HFF-Myc (cell line): Measurements from ENCODE around the gene CASP10.

Source experiments
- DNase-seq: peaks from one replicate; pipeline ENCODE4 v3.0.0-alpha.2; 2011; ENCODE audit warnings: low read depth; ENCODE audit errors: extremely low read depth
- H3K4me3 ChIP-seq: replicated peaks from 2 replicates; pipeline ENCODE4 v1.5.1; 2011; ENCODE audit warnings: low read depth, mild to moderate bottlenecking, control low read depth, low read length
- TF ChIP-seq, protein P1 (sequence below): IDR thresholded peaks from 2 replicates; pipeline ENCODE4 v1.5.1; 2012; ENCODE audit warnings: mild to moderate bottlenecking, low read depth, low read length, control low read depth; ENCODE audit errors: missing control alignments

CASP10 gene

GRCh38 chr2:201244829-201245228, 61.9 kb downstream of the CASP10 start:
- TF ChIP-seq, protein P1, sequence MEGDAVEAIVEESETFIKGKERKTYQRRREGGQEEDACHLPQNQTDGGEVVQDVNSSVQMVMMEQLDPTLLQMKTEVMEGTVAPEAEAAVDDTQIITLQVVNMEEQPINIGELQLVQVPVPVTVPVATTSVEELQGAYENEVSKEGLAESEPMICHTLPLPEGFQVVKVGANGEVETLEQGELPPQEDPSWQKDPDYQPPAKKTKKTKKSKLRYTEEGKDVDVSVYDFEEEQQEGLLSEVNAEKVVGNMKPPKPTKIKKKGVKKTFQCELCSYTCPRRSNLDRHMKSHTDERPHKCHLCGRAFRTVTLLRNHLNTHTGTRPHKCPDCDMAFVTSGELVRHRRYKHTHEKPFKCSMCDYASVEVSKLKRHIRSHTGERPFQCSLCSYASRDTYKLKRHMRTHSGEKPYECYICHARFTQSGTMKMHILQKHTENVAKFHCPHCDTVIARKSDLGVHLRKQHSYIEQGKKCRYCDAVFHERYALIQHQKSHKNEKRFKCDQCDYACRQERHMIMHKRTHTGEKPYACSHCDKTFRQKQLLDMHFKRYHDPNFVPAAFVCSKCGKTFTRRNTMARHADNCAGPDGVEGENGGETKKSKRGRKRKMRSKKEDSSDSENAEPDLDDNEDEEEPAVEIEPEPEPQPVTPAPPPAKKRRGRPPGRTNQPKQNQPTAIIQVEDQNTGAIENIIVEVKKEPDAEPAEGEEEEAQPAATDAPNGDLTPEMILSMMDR: no peak
- no peak for DNase-seq
- H3K4me3 ChIP-seq: no peak overlapping the region

DNA sequence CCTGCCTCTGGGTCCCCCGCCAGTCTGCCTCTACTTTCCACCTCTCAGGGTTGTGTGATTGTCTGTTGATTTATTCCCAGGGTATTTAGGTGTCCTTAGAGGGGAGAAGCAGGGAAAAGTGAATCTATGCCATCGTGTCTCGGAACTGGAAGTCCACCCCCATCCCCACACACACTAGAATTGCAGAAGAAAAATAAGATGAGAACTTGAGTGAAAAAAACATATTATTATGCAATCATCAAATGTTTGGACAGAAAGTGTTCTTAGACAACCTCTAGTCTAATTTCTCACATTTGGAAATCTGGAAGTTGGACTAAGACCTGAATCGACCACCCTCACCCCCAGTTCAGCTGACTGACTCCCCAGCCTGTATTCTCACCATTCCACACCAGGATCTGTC, 63.3 kb downstream of the CASP10 start:
- TF ChIP-seq, protein P1: no peak
- DNase-seq: no peak
- no peak overlapping the region for H3K4me3 ChIP-seq

DNA sequence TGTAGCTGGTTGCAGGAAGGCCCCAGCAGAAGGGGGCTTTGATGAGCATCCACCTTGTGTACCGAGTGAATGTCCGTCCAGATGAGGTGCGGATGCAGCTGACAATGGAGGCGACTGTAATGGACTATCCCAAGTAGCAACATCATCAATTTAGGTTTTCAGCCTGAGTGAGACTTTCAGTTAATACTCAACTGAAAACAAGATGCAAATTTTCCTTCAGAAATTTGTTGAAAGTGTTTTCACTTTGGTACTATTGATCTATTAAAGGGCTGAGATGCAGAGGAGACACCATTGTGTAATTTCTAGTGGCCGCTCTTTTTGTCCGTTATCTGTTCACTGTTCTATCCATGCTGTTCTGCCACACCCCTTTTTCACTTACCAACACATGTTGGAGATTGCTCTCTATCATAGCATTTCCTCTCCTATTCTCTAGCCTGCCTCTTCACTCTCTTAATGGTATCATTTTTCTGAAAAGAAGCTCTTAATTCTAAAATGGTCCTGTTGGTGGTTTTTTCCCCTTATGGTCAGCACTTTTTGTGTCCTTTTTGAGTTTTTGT, 65.4 kb downstream of the CASP10 start:
- no peak overlapping the region for H3K4me3 ChIP-seq
- DNase-seq: no peak
- TF ChIP-seq, protein P1: no peak

- TF ChIP-seq, protein P1: no peak
- no peak overlapping the region for H3K4me3 ChIP-seq
- no peak for DNase-seq
Measured at GRCh38 chr2:201249889-201250288, 66.9 kb downstream of the CASP10 start.

- TF ChIP-seq, protein P1: no peak
- no peak for DNase-seq
- no peak overlapping the region for H3K4me3 ChIP-seq
Measured at GRCh38 chr2:201250741-201251140, 67.8 kb downstream of the CASP10 start.

DNA sequence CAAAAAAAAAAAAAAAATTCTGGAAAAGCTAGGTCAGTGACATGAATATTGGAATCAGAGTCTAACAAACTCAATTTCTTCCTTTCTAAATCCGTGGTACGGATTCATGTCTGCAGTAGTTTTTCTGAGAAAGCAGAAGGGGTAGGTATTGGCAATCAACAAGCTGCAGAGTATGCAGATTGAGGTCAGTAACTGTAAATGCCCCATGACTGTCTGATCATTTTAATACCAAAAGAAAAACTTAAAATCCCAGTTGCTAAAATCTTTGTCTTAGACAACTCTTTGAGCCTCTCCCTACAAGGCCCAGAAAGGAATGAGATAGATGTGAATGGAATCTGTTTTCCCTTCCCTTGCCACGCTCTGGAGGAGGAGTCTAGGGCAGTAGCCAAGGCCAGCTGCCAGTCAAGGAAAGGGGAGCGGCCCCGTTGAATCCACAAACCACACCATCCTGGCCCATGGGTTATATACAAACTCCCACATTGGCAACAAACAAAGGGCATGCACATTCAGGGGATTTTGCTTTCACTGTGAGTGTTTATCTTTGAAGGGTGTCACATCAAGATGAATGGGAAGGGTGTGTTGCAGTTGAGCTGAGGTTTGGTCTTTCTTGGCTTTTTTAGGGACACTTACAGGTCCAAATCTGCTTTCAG, 71.3 kb downstream of the CASP10 start:
- DNase-seq: no peak
- no peak overlapping the region for H3K4me3 ChIP-seq
- TF ChIP-seq, protein P1: no peak
